ENCODE measurements around the gene PRDM13.

- TF ChIP-seq EZH2phosphoT487 (IDR thresholded peaks at IDR 0.05; ENCODE audit: insufficient read depth, low read depth) (no peak), EZH2 (IDR thresholded peaks at IDR 0.05; ENCODE audit: insufficient read depth, poor library complexity, severe bottlenecking) (no peak)
Measured at GRCh38 chr6:99645986-99646385, 39.4 kb downstream of the PRDM13 start.

All from GM23248 (cell line).